ENCODE measurements around the gene RAPGEF1. TPM values are rescaled to one million over a fixed set of nuclear protein-coding genes. Genes with fewer than 3 reads are reported as not detected.

RAPGEF1 gene
- 18.8 and 44.6 TPM in 2 replicates for total RNA-seq

GRCh38 chr9:131739959-131740648, at the start of gene RAPGEF1:
Gene RAPGEF1, minus strand, starts transcription at chr9:131740076. Its CDS starts 246 bp downstream, at chr9:131739830.

GRCh38 chr9:131545003-131545785, 194.7 kb downstream of the RAPGEF1 start, which contains the start of gene PRRT1B:
Gene PRRT1B, plus strand, starts transcription at chr9:131545523. Its CDS starts 93 bp downstream, at chr9:131545616.

GRCh38 chr9:131530920-131531832, 208.7 kb downstream of the RAPGEF1 start, which contains the start of gene UCK1:
Gene UCK1, minus strand, starts transcription at chr9:131531263. Its CDS starts 89 bp downstream, at chr9:131531174.

Other genes with a start within 250 kb of the RAPGEF1 start
- 11.3 and 19.6 TPM in 2 replicates for gene POMT1, start 237.2 kb downstream of the RAPGEF1 start, total RNA-seq
- 20.5 and 21.4 TPM in 2 replicates for gene UCK1, start 208.8 kb downstream of the RAPGEF1 start, total RNA-seq
- not detected in 2 replicates for gene PRRT1B, start 194.6 kb downstream of the RAPGEF1 start, total RNA-seq

Data from nasal cavity respiratory epithelium epithelial cell of viscerocranial mucosa (primary cell).